Measurements from ENCODE around the gene EWSR1.

EWSR1 gene

DNA sequence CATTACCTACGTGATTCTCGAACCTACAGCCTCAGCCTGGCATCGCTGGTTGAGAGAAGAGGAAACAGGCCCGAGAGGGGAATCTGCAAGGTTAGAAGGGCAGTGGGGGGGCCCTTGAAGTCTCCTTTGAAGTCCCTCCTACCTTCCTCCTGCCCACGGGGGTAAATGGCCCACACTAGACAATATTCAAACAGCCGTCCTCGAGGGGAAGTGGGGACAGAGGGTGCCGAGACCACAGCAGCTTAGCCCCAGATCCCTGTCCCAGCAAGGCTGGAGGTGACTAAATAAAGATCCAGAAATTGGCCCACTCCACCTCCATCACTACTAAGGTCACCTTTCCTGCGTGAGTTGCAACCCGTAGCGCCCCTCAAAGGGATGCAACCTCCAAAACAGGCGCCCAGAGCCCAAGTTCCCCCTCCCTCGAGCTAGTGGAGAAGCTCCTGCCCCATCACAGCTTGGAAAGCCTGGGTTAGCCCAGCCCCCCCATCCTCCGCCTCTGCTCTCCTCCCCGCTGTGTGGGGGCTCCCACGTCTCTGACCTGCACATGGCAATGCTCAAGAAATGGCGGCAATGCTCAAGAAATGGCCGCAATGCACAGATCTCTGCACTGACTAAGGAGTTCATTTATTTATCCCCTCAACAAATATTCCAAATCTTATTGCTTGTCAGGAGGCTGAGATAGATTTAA is 48.2 kb downstream of the EWSR1 start:
- Histone ChIP-seq H4K20me1 (ENCODE audit: control insufficient read depth, insufficient read depth, low read depth, low read length) (no peaks in the 10 kb centered on the region), H3K4me1 (ENCODE audit: control insufficient read depth, low read length) (peaks cover 12% of the 10 kb centered on the region), H3K9me3 (ENCODE audit: control insufficient read depth, insufficient read depth, low read length) (no peaks in the 10 kb centered on the region), H3K9me2 (replicated peaks; ENCODE audit: control insufficient read depth, low read length) (no peaks in the 10 kb centered on the region), H3K79me2 (ENCODE audit: control insufficient read depth, low read length) (no peaks in the 10 kb centered on the region), H3K27ac (ENCODE audit: low read depth, low read length) (no peak overlapping the region), H3K36me3 (ENCODE audit: control insufficient read depth, low read length) (peaks cover 3% of the 10 kb centered on the region), H3K4me2 (ENCODE audit: low read length) (no peak overlapping the region), H3F3A (ENCODE audit: control insufficient read depth, insufficient read depth) (0 out of 2 replicates have a peak, but pooled peaks cover 4% of the 10 kb centered on the region), H3K4me3 (ENCODE audit: low read length) (no peak overlapping the region), H3K27me3 (ENCODE audit: control insufficient read depth, low read length) (peaks cover 16% of the 10 kb centered on the region)
- TF ChIP-seq EZH2phosphoT487 (IDR thresholded peaks at IDR 0.05; ENCODE audit: borderline replicate concordance, low read length): no peak
- TF ChIP-seq, protein P1, sequence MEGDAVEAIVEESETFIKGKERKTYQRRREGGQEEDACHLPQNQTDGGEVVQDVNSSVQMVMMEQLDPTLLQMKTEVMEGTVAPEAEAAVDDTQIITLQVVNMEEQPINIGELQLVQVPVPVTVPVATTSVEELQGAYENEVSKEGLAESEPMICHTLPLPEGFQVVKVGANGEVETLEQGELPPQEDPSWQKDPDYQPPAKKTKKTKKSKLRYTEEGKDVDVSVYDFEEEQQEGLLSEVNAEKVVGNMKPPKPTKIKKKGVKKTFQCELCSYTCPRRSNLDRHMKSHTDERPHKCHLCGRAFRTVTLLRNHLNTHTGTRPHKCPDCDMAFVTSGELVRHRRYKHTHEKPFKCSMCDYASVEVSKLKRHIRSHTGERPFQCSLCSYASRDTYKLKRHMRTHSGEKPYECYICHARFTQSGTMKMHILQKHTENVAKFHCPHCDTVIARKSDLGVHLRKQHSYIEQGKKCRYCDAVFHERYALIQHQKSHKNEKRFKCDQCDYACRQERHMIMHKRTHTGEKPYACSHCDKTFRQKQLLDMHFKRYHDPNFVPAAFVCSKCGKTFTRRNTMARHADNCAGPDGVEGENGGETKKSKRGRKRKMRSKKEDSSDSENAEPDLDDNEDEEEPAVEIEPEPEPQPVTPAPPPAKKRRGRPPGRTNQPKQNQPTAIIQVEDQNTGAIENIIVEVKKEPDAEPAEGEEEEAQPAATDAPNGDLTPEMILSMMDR (IDR thresholded peaks at IDR 0.05; ENCODE audit: low read depth, low read length, poor library complexity, severe bottlenecking): no peak

DNA sequence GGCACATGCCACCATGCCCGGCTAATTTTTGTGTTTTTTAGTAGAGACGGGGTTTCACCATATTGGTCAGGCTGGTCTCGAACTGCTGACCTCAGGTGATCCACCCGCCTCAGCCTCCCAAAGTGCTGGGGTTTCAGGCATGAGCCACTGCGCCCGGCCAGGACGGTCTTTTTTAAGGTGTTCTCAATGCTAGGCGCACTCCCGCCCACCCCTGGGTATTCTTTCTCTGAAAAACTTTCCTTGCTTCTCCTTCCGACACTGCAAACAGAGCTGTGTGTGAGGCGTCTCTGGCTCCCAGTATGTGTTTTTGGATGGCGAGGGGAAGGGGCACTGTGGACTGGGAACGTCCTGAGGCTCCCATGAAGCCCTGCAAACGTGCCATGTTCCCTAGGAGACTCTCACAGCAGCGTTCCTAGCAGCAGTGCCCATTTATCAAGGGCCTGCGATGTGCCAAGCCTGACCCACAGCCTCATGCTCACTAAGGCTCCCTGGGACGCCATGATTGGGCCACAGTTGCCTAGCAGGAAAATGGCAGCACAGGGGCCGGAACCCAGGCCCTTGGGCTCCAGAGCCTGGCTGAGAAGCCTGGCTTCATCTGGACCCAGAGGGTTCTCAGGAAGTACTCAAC is 49.9 kb downstream of the EWSR1 start:
- Histone ChIP-seq H3K36me3 (ENCODE audit: control insufficient read depth, low read length) (peaks cover 5% of the 10 kb centered on the region), H3K9me3 (ENCODE audit: control insufficient read depth, insufficient read depth, low read length) (no peaks in the 10 kb centered on the region), H3K4me1 (ENCODE audit: control insufficient read depth, low read length) (peaks cover 15% of the 10 kb centered on the region), H3K27ac (ENCODE audit: low read depth, low read length) (no peak overlapping the region), H3K9me2 (replicated peaks; ENCODE audit: control insufficient read depth, low read length) (no peaks in the 10 kb centered on the region), H3K79me2 (ENCODE audit: control insufficient read depth, low read length) (no peaks in the 10 kb centered on the region), H3F3A (ENCODE audit: control insufficient read depth, insufficient read depth) (0 out of 2 replicates have a peak, but pooled peaks cover 4% of the 10 kb centered on the region), H4K20me1 (ENCODE audit: control insufficient read depth, insufficient read depth, low read depth, low read length) (no peaks in the 10 kb centered on the region), H3K27me3 (ENCODE audit: control insufficient read depth, low read length) (peaks cover 16% of the 10 kb centered on the region), H3K4me2 (ENCODE audit: low read length) (no peak overlapping the region), H3K4me3 (ENCODE audit: low read length) (no peak overlapping the region)
- TF ChIP-seq, protein P1 (IDR thresholded peaks at IDR 0.05; ENCODE audit: low read depth, low read length, poor library complexity, severe bottlenecking): no peak
- TF ChIP-seq EZH2phosphoT487 (IDR thresholded peaks at IDR 0.05; ENCODE audit: borderline replicate concordance, low read length): no peak

DNA sequence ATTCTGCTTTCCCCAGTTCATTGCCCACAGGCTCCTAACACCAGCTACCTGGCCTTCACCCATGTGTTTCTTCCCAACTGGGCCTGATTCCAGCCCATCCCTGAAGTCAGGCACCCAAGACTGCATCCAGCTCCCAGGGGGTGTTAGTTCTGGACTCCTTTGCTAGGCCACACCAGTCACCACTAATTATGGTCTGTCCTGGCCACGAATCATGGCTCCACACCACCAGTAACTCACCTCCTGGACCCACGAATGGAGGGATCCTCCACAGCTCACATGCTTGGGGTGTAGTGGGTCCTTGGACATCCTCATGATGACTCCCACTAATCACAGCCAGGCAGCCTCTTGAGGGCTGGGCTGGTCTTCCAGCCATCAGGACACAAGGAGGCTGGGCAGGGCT is 51.0 kb downstream of the EWSR1 start:
- H3K4me2 ChIP-seq (ENCODE audit: low read length): no peak overlapping the region
- H3K9me2 ChIP-seq (replicated peaks; ENCODE audit: control insufficient read depth, low read length): no peaks in the 10 kb centered on the region
- H3K9me3 ChIP-seq (ENCODE audit: control insufficient read depth, insufficient read depth, low read length): no peaks in the 10 kb centered on the region
- no peaks in the 10 kb centered on the region for H4K20me1 ChIP-seq (ENCODE audit: control insufficient read depth, insufficient read depth, low read depth, low read length)
- 0 out of 2 replicates have a peak, but pooled peaks cover 3% of the 10 kb centered on the region for H3F3A ChIP-seq (ENCODE audit: control insufficient read depth, insufficient read depth)
- H3K4me3 ChIP-seq (ENCODE audit: low read length): no peak overlapping the region
- TF ChIP-seq, protein P1 (IDR thresholded peaks at IDR 0.05; ENCODE audit: low read depth, low read length, poor library complexity, severe bottlenecking): no peak
- TF ChIP-seq EZH2phosphoT487 (IDR thresholded peaks at IDR 0.05; ENCODE audit: borderline replicate concordance, low read length): no peak
- no peak overlapping the region for H3K27ac ChIP-seq (ENCODE audit: low read depth, low read length)
- H3K36me3 ChIP-seq (ENCODE audit: control insufficient read depth, low read length): peaks cover 5% of the 10 kb centered on the region
- H3K27me3 ChIP-seq (ENCODE audit: control insufficient read depth, low read length): peaks cover 15% of the 10 kb centered on the region
- no peaks in the 10 kb centered on the region for H3K79me2 ChIP-seq (ENCODE audit: control insufficient read depth, low read length)
- H3K4me1 ChIP-seq (ENCODE audit: control insufficient read depth, low read length): peaks cover 15% of the 10 kb centered on the region
